Vagina (tissue), 2 donors: ENCODE measurements around the gene RET. TPM values are rescaled to one million over a fixed set of nuclear protein-coding genes. Genes with fewer than 3 reads are reported as not detected.
A peak's percentile ranks its signal among the peaks of the same experiment; 100 is the strongest.

Experiments used
- DNase-seq, 2 donors: peaks; one replicate each; pipeline ENCODE4 v3.0.0-alpha.2; 2017; ENCODE audit errors: extremely low spot score in 2 of 2
- H3K27ac ChIP-seq: fragments of 200-600 bp; sonication (generic); one replicate; pipeline ENCODE4 v1.5.1; 2019
- H3K27me3 ChIP-seq: fragments of 200-600 bp; sonication (generic); one replicate; pipeline ENCODE4 v1.5.1; 2019
- H3K36me3 ChIP-seq, 2 donors: fragments of 200-600 bp; sonication (generic); one replicate each; pipeline ENCODE4 v1.5.1; 2017 to 2019
- H3K4me1 ChIP-seq: fragments of 200-600 bp; sonication (generic); one replicate; pipeline ENCODE4 v1.5.1; 2019
- H3K4me3 ChIP-seq, 2 donors: fragments of 200-600 bp; sonication (generic); 1 replicate in 1 of 2; 2 replicates in 1 of 2; pipeline ENCODE4 v1.5.1; 2016 to 2019
- H3K9me3 ChIP-seq: fragments of 200-600 bp; sonication (generic); one replicate; pipeline ENCODE4 v1.5.1; 2019
- POLR2A ChIP-seq, 2 donors: fragments of 450-650 bp; IDR thresholded peaks; one replicate each; pipeline ENCODE4 v1.6.1; 2017; ENCODE audit warnings: antibody characterized with exemption in 2 of 2, mild to moderate bottlenecking in 2 of 2, moderate library complexity in 2 of 2
- POLR2AphosphoS5 ChIP-seq, 2 donors: sonication (generic); formaldehyde crosslinking; IDR thresholded peaks; one replicate each; pipeline ENCODE4 v1.9.0; 2017; ENCODE audit warnings: antibody characterized with exemption in 2 of 2, mild to moderate bottlenecking in 2 of 2, low read depth in 1 of 2; ENCODE audit not compliant: insufficient read depth in 1 of 2
- intact Hi-C: fragments of 100-400 bp; cut with DNase I; formaldehyde crosslinking; loops from one replicate; pipeline ENCODE4 v1.15.1; 2023
- total RNA-seq: library from RNA; depleted of rRNA; stranded (reverse); fragments of >200 nt; gene quantifications from one replicate; pipeline ENCODE4 v1.2.3, GENCODE V29; 2016
- TF ChIP-seq, protein P1 (sequence below), 3 experiments: fragments of 450-650 bp in 2 of 3; fragments of 200-600 bp in 1 of 3; sonication (generic) in 1 of 3; IDR thresholded peaks; one replicate each; pipeline ENCODE4 v1.5.1; 2017 to 2019; ENCODE audit warnings: antibody characterized with exemption in 3 of 3, mild to moderate bottlenecking in 2 of 3, moderate library complexity in 2 of 3

RET gene
- total RNA-seq, 1 donor from 2014 or later = 7.9 TPM

- Histone ChIP-seq H3K27ac (no peak overlapping the region), H3K9me3 (no peaks in the 10 kb centered on the region), H3K36me3 (no peaks in the 10 kb centered on the region), H3K4me3 (peak overlapping the region; percentile 48 to 58), H3K27me3 (no peaks in the 10 kb centered on the region), H3K4me1 (peaks cover 5% of the 10 kb centered on the region)
- intact Hi-C loops = no loop called here
- no peak for TF ChIP-seq POLR2A (IDR thresholded peaks at IDR 0.05)
- TF ChIP-seq POLR2AphosphoS5 (IDR thresholded peaks at IDR 0.05; ENCODE audit: insufficient read depth in 1 of 2, low read depth in 1 of 2) = no peak
- TF ChIP-seq, protein P1, sequence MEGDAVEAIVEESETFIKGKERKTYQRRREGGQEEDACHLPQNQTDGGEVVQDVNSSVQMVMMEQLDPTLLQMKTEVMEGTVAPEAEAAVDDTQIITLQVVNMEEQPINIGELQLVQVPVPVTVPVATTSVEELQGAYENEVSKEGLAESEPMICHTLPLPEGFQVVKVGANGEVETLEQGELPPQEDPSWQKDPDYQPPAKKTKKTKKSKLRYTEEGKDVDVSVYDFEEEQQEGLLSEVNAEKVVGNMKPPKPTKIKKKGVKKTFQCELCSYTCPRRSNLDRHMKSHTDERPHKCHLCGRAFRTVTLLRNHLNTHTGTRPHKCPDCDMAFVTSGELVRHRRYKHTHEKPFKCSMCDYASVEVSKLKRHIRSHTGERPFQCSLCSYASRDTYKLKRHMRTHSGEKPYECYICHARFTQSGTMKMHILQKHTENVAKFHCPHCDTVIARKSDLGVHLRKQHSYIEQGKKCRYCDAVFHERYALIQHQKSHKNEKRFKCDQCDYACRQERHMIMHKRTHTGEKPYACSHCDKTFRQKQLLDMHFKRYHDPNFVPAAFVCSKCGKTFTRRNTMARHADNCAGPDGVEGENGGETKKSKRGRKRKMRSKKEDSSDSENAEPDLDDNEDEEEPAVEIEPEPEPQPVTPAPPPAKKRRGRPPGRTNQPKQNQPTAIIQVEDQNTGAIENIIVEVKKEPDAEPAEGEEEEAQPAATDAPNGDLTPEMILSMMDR (IDR thresholded peaks at IDR 0.05) = no peak
- DNase-seq = no peak
Observed at GRCh38 chr10:43077421-43078171, 727 bp downstream of the RET start.

- TF ChIP-seq POLR2AphosphoS5 (IDR thresholded peaks at IDR 0.05; ENCODE audit: insufficient read depth in 1 of 2, low read depth in 1 of 2) (no peak), POLR2A (IDR thresholded peaks at IDR 0.05) (no peak)
- TF ChIP-seq, protein P1 (IDR thresholded peaks at IDR 0.05) = no peak
- Histone ChIP-seq H3K9me3 (no peaks in the 10 kb centered on the region), H3K27ac (no peak overlapping the region), H3K4me1 (peaks cover 5% of the 10 kb centered on the region), H3K4me3 (no peak overlapping the region), H3K36me3 (no peaks in the 10 kb centered on the region), H3K27me3 (no peaks in the 10 kb centered on the region)
- intact Hi-C loops = no loop called here
- DNase-seq = no peak
Observed at GRCh38 chr10:43078175-43078985, 1.5 kb downstream of the RET start.

- no peaks in the 10 kb centered on the region for H3K27me3 ChIP-seq
- TF ChIP-seq POLR2AphosphoS5 (IDR thresholded peaks at IDR 0.05; ENCODE audit: insufficient read depth in 1 of 2, low read depth in 1 of 2) = no peak
- TF ChIP-seq, protein P1 (IDR thresholded peaks at IDR 0.05) = peak in 1 of 3 experiments; percentile 18
- TF ChIP-seq POLR2A (IDR thresholded peaks at IDR 0.05) = no peak
- no peak for DNase-seq
- H3K27ac ChIP-seq = no peak overlapping the region
- intact Hi-C loops = no loop called here
- H3K36me3 ChIP-seq = no peaks in the 10 kb centered on the region
- peaks cover 5% of the 10 kb centered on the region for H3K4me1 ChIP-seq
- H3K4me3 ChIP-seq = no peak overlapping the region
- no peaks in the 10 kb centered on the region for H3K9me3 ChIP-seq
Observed at GRCh38 chr10:43078986-43079273, 2.1 kb downstream of the RET start.

DNA sequence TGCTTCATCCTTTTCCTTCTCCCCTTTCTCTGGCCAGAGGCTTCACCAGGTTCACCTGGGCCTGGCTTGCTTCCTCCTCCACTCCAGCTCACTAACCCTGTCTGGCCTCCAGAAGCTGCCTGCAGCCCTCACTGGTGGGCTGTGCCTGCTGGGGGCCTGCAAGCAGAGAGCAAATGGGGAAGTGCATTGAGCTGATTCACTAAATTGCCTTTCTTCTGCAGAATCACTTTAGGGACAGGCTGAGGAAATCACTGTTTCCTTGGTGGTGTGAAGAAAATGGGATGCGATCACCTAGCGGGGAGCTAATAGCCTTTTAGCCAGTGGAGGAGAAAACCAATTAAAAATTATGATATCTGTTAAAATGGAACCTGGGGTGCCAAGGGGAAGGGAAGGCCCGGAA lies 3.0 kb downstream of the RET start:
- H3K9me3 ChIP-seq = no peaks in the 10 kb centered on the region
- no peak overlapping the region for H3K4me3 ChIP-seq
- H3K27ac ChIP-seq = no peak overlapping the region
- TF ChIP-seq, protein P1 (IDR thresholded peaks at IDR 0.05) = no peak
- TF ChIP-seq POLR2A (IDR thresholded peaks at IDR 0.05) = no peak
- no peak for TF ChIP-seq POLR2AphosphoS5 (IDR thresholded peaks at IDR 0.05; ENCODE audit: insufficient read depth in 1 of 2, low read depth in 1 of 2)
- H3K36me3 ChIP-seq = no peaks in the 10 kb centered on the region
- peaks cover 5% of the 10 kb centered on the region for H3K4me1 ChIP-seq
- H3K27me3 ChIP-seq = no peaks in the 10 kb centered on the region
- intact Hi-C loops = no loop called here
- DNase-seq = no peak

GRCh38 chr10:43082087-43082486 lies 5.2 kb downstream of the RET start:
- no peak for DNase-seq
- TF ChIP-seq POLR2AphosphoS5 (IDR thresholded peaks at IDR 0.05; ENCODE audit: insufficient read depth in 1 of 2, low read depth in 1 of 2) (no peak), POLR2A (IDR thresholded peaks at IDR 0.05) (no peak)
- TF ChIP-seq, protein P1 (IDR thresholded peaks at IDR 0.05) = no peak
- intact Hi-C loops = no loop called here
- Histone ChIP-seq H3K4me3 (no peak overlapping the region), H3K36me3 (no peaks in the 10 kb centered on the region), H3K4me1 (peaks cover 5% of the 10 kb centered on the region), H3K27ac (no peak overlapping the region), H3K27me3 (no peaks in the 10 kb centered on the region), H3K9me3 (no peaks in the 10 kb centered on the region)
